ENCODE data around the gene RADIL. TPM values are rescaled to one million over a fixed set of nuclear protein-coding genes. Genes with fewer than 3 reads are reported as not detected.

Gene RADIL
- polyA plus RNA-seq, 3 donors = not detected

GRCh38 chr7:4845740-4846142 lies 37.8 kb downstream of the RADIL start:
- no peaks in the 10 kb centered on the region for H3K79me2 ChIP-seq (ENCODE audit: insufficient read depth, low read length)
- no peak overlapping the region for H3K4me3 ChIP-seq (replicated peaks in 1 of 3; ENCODE audit: low read depth in 2 of 3, low read length in 3 of 3)
- no peak for DNase-seq
- WGBS (ENCODE audit: insufficient coverage) = 25% methylated on average over 16 of the region's 18 CpGs
- H3K27me3 Mint-ChIP-seq (ENCODE audit: low read depth in 3 of 3) = peaks cover 8 to 28% (median 11%) of the 10 kb centered on the region in 3 donors
- no peak overlapping the region for H3K4me2 ChIP-seq (replicated peaks; ENCODE audit: extremely low read depth, low read length, poor library complexity, severe bottlenecking)
- peaks cover 0 to 4% (median 0%) of the 10 kb centered on the region in 7 donors for H3K9me3 Mint-ChIP-seq
- H3K4me1 ChIP-seq (ENCODE audit: control insufficient read depth in 1 of 2, insufficient read depth in 2 of 2, low read length in 2 of 2) = no peaks in the 10 kb centered on the region
- no peaks in the 10 kb centered on the region for H3K36me3 Mint-ChIP-seq
- H3K36me3 ChIP-seq (replicated peaks in 1 of 2; ENCODE audit: control insufficient read depth in 1 of 2, insufficient read depth in 2 of 2, low read length in 2 of 2) = no peaks in the 10 kb centered on the region
- H3K27ac Mint-ChIP-seq = no peak overlapping the region
- intact Hi-C loops (cut with micrococcal nuclease) = no loop called here
- peak overlapping the region in 1 of 2 donors; percentile 47 for H3K4me3 Mint-ChIP-seq
- H3K9me3 ChIP-seq (replicated peaks in 1 of 2; ENCODE audit: control insufficient read depth in 1 of 2, insufficient read depth in 1 of 2, low read length in 2 of 2) = no peaks in the 10 kb centered on the region
- H3K4me1 Mint-ChIP-seq = peaks cover 7% of the 10 kb centered on the region
- H2AFZ ChIP-seq (ENCODE audit: insufficient read depth, low read depth, low read length, poor library complexity, severe bottlenecking) = peak overlapping the region; percentile 56
- TF ChIP-seq CTCF (IDR thresholded peaks at IDR 0.05) = no peak
- no peaks in the 10 kb centered on the region for H4K20me1 ChIP-seq (ENCODE audit: insufficient read depth, low read length)
- no peak overlapping the region for H3K9ac ChIP-seq (ENCODE audit: insufficient read depth, low read length, poor library complexity, severe bottlenecking)
- peaks cover 0 to 3% of the 10 kb centered on the region in 2 donors for H3K27me3 ChIP-seq (ENCODE audit: control insufficient read depth in 2 of 2, insufficient read depth in 2 of 2, low read length in 2 of 2)
- no peak overlapping the region for H3K27ac ChIP-seq (ENCODE audit: low read depth in 1 of 2, low read length in 2 of 2)

GRCh38 chr7:4842319-4843064 lies 41.0 kb downstream of the RADIL start:
- Histone ChIP-seq H3K79me2 (ENCODE audit: insufficient read depth, low read length) (no peaks in the 10 kb centered on the region), H3K4me1 (ENCODE audit: control insufficient read depth in 1 of 2, insufficient read depth in 2 of 2, low read length in 2 of 2) (no peaks in the 10 kb centered on the region), H4K20me1 (ENCODE audit: insufficient read depth, low read length) (no peaks in the 10 kb centered on the region), H3K9me3 (replicated peaks in 1 of 2; ENCODE audit: control insufficient read depth in 1 of 2, insufficient read depth in 1 of 2, low read length in 2 of 2) (no peaks in the 10 kb centered on the region), H3K36me3 (replicated peaks in 1 of 2; ENCODE audit: control insufficient read depth in 1 of 2, insufficient read depth in 2 of 2, low read length in 2 of 2) (no peaks in the 10 kb centered on the region), H2AFZ (ENCODE audit: insufficient read depth, low read depth, low read length, poor library complexity, severe bottlenecking) (no peak overlapping the region), H3K27me3 (ENCODE audit: control insufficient read depth in 2 of 2, insufficient read depth in 2 of 2, low read length in 2 of 2) (peaks cover 0 to 3% of the 10 kb centered on the region in 2 donors), H3K9ac (ENCODE audit: insufficient read depth, low read length, poor library complexity, severe bottlenecking) (no peak overlapping the region), H3K4me3 (replicated peaks in 1 of 3; ENCODE audit: low read depth in 2 of 3, low read length in 3 of 3) (no peak overlapping the region), H3K27ac (ENCODE audit: low read depth in 1 of 2, low read length in 2 of 2) (no peak overlapping the region), H3K4me2 (replicated peaks; ENCODE audit: extremely low read depth, low read length, poor library complexity, severe bottlenecking) (no peak overlapping the region)
- no peak for DNase-seq
- TF ChIP-seq CTCF (IDR thresholded peaks at IDR 0.05) = no peak
- H3K4me1 Mint-ChIP-seq = peaks cover 7% of the 10 kb centered on the region
- no peak overlapping the region for H3K27ac Mint-ChIP-seq
- H3K36me3 Mint-ChIP-seq = no peaks in the 10 kb centered on the region
- WGBS (ENCODE audit: insufficient coverage) = 88% methylated on average over 15 of the region's 22 CpGs
- intact Hi-C loops (cut with micrococcal nuclease) = no loop called here
- no peak overlapping the region for H3K4me3 Mint-ChIP-seq
- peaks cover 0 to 4% (median 0%) of the 10 kb centered on the region in 7 donors for H3K9me3 Mint-ChIP-seq
- H3K27me3 Mint-ChIP-seq (ENCODE audit: low read depth in 3 of 3) = peaks cover 6 to 25% (median 10%) of the 10 kb centered on the region in 3 donors
